Eye (tissue), 1 donor: ENCODE data around the gene APCDD1L.
A peak's percentile ranks its signal among the peaks of the same experiment; 100 is the strongest.
"Not testable (repeated sequence)": the region's sequence is repeated elsewhere in the genome, so short reads cannot be mapped to it uniquely, and the experiment has no call there.

Experiments
- DNase-seq: peaks from one replicate; pipeline ENCODE4 v3.0.0-alpha.2; 2015

The APCDD1L gene

DNA sequence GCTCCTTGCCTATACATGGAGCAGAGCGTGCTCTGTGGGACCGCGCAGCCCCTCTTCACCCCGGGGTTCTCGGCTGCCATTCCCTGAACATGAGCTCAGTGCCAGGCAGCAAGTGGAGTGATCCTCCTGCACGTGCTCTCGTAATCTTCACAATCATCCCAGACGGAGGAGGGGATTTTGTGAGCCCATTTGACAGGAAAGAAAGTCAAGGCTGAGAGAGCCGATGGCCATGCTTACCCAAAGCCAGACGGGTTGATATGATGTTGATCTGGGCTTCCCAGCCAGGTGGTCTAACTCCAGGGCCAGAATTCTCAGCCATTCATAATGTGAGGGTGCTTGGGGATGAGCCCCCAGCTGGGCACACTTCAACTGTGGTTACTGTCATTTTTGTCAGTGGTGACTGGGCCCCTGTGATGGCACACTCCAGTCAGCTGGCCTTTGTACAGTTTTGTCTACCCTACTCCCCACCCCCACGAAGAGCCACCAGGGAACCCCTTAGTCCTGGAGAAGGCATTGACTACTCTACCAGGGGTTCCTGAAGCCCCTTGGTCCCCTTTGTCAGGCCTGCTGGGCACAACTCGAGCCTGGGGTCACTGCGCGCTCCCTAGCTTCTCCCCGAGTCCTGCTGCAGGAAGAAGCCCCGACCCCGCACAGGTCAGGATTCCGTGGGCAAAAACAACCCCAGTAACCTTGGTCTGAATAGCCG is 1.5 kb downstream of the APCDD1L start:
- DNase-seq: no peak

DNA sequence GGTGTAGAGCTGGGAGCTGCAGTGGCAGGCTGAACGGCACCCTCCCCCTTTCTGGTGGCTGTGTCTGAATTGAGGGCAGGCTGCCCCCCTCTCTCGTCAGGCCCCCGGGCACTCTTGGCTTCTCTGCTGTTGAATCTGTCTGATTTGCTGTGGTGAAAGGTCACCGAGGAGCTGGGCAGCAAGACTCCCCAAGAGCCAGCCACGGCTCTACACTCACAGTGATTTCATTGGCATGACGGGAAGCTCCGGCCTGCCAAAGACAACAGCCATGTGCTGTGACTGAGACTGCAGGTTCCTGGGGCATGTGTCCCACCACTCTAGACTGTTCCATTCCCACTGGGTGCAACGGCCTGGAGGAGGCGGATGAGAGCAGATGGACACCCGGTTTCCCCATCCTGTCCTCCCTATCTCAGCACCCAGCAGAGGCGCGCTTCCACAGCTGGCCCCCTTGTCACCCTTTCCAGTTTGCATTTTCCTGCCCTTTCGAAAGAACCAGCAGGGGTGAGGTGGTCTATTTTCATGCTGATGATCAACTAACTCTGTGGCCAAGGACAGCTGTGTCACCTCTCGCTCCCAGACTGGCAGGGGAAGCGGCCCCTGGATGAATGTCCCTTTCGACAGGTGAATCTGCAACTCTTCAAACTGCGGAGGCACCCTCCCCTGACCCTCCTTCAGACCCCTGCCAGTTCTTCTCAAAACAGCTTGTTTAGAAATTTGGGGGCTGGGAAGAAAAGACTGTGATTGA is 2.2 kb downstream of the APCDD1L start:
- DNase-seq: no peak

DNA sequence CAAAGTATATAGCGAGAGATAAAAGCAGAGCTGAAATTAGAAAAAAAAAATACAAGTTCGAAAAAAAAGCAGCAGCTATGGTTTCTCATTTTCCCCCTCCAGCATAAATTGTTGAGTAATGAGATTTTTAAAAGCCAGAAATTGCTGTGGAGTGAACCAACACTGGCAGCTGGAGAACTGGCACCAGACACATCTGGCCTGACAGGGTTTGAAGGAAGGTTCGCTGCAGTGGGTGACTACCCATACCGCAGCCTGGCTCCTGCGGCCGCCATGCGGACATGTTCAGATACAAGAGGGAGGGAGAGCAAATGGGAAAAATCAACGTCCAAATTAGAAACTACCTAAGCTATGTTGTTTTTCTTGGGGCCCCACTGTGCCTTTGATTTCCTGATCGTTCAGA is 3.3 kb downstream of the APCDD1L start:
- no peak for DNase-seq

DNA sequence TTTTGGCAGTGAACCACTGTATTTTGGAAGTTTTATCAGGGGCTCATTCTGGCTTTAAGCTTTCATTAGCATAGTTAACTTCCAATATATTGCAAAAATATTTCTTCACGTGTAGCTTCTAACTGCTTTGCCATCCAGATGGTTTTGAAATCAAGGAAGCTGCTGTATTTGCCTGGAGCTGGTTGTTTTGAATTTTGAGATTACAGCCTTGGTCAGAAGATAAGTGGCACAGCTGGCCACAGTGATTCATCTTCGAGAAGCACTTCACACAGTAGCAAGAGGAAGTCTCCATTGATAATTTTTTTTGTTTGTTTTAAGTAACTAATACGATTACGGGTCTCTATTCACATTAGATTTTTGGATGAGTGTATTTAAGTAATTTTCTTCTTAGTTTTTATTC is 3.8 kb downstream of the APCDD1L start:
- DNase-seq: no peak

DNA sequence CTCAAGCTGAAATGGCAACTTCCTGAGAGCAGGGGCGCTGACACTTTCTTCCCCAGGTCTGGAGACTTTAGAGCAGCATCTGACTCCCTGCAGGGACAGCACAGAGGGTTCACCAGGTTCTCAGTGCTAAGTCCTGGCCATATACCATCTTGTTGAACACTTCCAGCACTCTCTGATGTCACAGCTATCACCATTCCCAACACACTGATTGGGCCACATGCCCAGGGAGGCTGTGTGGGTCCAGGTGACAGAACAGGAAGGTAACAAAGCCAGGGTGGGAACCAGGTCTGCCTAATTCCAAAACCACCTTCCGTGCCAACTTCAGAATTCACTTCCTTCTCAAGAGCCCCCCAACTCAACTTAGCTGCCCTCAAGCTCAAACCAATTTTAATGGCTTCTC is 4.3 kb downstream of the APCDD1L start:
- DNase-seq: no peak

DNA sequence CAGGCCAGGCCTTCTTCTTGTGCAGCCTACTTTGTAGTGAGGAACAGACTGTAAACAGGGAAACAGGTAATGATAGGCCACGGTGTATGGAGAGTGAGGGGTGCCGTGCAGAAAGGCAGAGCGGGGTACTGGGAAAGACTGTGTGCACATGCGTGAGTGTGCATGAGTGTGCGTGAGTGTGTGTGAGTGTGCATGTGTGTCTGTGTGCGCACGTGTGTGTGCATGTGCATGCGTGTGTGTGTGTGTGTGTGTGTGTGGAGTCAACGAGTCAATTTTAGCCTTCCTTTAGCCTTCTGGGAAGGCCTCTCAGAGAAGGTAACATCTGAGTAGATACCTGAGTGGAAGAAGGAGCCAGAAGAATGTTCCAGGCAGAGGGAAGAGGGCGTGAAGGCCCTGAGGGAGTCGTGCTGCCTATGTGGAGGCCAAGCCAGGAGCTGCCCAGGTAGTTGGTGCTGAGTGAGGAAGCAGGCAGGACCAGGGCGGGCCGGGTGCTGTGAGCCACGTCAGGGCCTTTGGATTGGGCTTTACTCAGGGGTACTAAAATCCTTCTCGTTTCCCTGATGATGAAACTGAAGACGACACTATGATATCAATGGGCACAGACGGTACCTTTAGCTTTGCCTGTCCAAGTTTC is 6.3 kb downstream of the APCDD1L start:
- no peak for DNase-seq

DNA sequence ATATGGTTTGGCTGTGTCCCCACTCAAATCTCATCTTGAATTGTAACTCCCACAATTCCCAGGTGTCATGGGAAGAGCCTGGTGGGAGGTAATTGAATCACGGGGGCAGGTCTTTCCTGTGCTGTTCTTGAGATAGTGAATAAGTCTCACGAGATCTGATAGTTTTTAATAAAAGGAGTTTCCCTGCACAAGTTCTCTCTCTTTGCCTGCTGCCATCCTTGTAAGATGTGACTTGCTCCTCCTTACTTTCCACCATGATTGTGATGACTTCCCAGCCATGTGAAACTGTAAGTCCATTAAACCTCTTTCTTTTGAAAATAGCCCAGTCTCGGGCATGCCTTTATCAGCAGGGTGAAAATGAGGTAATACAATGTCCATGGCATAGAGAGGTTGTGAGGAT is 8.2 kb downstream of the APCDD1L start:
- not testable (repeated sequence) for DNase-seq

DNA sequence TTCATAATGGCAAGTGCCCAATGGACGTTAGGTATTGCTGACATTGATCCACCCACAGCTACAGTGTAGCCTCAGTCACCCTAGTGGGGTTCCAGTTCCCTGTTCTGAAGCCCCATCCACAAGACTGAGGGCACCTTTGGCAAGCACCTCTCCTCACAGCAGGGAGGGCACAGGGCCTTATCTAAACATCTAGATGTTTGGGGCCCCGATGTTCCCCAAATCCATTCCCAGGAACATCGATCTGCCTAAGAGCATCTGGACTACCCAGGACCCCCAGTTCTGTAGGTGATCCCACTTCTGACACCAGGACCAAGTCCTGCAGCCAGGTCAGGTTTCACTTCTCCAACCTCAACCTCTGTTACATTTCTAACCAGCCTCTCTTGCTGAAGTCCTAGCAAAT is 10.6 kb downstream of the APCDD1L start:
- no peak for DNase-seq

DNA sequence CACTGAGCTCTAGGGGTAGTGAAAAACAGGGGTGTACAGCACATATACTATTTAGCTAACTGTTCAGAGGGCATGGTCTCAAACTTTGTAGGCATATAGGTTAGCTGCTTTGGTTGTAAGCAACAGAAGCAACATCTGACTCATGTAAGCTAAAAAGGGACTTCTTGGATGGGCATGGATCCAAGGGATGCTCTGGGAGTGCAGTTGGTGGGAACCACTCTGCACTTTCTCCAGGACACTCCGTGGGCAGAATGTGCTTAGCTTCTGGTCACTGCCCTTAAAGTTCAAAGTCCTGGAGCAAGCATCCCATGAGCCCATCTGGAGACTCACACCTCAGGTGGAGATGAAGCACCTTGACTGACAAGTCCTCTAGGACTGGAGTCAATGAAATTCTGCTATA is 11.5 kb downstream of the APCDD1L start:
- DNase-seq: no peak

DNA sequence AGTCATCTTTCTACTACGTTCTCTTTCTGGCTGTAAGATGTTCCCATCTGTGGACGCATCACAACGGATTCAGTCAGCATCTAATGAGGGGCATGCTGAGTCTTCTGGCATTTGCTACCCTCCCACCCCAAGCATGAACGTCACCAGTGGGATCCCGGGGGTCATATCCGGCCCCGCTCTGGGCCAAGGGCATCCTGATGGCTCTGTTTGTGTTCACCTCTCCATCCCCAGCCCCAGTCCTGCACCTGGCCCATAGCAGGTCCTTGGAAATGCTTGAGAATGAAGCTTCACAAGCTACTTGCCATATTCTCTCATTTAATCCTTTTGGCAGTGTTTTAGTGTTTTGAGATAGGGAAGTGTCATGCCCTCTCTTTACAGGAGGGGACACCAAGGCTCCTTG is 14.9 kb downstream of the APCDD1L start:
- no peak for DNase-seq

DNA sequence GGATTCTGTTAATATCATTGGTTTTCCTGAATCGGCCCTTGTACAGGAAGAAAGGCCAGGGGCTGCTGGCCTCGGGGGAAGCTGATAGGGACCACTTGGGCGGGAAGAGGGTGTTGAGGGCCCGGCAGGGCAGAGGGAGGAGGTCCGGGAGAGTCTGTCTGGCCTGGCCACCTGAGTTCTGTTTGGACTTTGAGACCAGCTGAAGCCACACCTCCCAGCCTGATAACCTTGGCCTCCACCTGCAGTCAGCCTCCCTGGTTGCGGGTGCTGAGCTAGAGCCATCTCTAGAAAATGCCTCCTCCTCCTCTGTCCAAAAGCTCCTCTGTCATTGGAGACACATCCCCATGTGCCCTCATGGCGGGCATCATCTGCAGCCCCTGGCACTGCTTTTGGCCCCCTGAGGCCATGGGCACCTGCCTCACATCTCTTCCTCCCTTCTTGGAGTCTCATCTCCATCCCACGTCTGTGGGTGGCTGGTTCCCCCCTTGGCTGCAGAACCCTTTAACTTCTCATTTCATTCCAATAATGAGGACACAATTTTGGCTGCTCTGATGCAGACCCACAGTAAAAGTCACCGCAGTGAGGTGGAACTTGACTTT is 16.6 kb downstream of the APCDD1L start:
- DNase-seq: no peak

DNA sequence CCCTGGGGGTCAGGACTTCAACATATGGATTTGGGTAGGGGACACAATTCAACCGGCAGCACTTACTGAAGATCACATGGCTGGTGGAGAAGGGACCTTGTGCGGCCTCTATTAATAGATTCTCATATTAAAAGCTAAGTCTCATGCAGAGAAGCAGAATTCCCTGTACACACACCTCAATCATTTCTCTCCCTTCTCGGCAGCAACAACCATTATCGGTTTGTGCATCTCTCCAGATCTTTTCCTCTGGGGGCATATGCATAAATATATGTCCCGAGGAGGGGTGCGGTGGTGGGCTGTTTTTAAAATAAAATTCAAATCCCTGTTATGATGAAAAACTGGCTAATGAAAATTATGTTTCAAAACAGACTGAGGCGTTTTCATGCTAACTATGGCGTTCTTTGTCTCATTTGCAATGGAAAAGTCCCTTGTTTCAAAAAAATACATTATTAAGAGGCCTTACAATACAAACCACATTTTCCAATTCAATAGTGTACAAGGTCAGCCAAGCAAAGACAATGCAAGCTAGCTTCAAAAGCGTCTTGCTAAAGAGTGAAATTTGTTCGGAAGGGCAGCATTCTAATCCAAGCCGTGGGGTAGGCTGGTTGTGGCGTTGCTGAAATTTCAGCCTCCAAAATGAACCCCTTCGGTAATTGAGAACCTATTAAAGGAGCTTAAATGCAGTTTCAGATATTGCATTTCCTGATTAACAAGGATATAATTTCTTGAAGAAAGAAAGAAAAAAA is 17.3 kb downstream of the APCDD1L start:
- DNase-seq: peak; percentile 44

DNA sequence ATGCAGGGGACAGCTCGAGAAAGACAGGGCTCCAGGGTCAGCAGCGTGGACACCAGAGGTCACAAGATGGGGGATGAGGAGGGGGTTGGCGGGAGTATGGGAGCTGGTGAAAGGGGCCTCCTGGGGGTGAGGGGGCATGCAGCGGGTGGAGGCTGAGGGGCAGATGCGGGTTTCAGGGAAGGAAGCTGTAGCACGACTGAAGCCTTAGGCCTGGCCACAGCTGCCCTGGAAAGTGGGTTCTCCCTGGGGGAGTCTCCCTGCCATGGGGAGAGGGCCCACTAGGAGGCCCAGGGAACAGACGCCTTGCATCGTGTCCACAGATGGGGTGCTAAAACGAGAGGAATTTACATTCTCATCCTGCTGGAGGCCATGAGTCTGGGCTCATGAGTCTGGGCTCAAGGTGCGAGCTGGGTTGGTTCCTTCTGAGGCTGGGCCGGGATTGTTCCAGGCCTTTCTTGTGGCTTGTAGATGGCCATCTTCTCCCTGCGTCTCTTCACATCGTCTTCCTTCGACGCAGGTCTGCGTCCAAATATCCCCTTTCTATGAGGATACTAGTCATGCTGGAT is 18.0 kb downstream of the APCDD1L start:
- DNase-seq: no peak

DNA sequence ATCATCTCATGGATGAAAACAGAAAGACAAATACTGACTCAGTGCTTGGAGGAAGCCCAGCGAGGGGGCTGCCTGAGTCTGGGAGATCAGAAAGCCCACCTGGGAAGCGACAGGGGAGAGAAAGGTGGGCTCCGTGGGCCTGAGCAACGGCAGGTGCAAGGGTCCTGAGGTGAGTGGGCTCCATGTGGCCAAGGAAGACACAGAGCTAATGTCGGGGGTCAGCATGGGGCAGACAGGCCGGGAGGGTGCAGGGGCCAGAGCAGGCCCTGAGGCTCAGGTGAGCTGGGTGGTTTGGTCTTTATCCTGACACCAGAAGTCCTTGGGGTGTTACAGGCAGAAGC is 18.8 kb downstream of the APCDD1L start:
- DNase-seq: no peak

DNA sequence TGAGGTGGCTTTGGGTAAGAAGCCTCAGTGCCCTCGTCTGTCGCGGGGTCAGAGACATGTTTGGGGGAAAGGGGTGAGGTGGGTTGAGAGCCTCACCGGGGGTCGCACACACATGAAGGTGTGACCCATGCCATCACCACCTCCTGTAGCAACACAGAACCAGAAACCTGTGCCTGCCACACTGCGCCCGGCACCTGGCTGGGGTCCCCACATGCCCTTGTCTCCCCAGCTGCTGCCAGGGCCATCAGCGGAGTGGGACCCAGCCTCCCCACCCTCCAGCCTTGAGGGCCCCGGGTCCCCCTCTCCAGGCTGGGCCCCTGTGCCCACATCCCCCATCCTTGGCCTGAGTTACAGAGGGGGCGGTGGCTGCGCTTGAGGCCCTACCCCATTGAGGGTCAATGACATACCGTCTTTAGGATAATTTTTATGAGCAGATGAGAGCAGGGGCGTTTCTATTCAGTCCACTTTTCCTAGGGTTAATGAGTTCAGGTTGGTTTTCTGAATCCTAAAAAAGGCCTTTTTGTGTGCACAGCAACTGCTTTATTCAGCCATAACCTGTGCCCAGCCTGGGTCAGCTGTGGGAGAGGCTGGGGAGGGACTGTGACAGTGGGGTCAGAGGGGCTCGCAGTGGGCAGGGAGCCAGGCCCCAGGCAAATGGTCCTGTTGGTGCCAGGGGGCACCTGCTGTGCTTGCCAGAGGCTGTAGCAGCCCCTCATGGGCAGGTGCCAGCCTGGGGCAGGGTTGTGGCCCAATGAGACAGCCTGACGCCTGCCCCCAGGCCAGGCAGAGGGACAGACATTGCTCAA is 19.4 kb downstream of the APCDD1L start:
- DNase-seq: no peak

DNA sequence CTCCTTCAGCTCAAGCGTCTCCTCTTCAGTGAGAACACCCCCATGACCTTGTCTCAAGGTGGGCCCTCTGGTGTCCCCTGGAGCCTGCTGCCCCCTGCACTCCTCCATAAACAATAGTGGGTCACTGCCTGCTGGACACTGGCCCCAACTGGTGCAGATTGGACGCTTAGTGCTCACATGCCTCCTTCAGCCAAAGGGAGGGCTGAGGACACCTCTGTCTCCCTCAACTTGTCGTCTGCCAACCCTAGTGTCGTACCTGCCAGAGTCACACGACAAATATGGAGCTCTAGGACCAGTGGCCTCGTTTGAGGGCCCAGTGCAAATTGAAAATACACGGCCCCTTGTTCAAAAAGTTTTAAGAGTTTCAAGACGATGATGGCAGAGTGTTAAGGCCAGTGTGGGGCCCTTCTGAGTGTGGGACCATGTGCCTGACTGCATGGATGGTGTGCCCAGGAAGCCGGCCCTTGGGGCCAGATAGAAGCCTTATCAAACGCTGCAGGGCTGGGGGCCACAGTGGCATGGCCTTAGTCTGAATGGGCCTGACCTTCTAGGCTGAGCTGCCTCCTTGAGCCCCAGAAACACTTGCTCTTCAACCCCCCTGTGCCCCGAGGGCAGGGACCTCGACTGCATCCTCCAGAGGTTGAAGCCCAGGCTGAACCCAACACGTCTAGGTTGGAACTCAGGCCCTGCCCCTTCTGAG is 20.1 kb downstream of the APCDD1L start:
- DNase-seq: no peak

DNA sequence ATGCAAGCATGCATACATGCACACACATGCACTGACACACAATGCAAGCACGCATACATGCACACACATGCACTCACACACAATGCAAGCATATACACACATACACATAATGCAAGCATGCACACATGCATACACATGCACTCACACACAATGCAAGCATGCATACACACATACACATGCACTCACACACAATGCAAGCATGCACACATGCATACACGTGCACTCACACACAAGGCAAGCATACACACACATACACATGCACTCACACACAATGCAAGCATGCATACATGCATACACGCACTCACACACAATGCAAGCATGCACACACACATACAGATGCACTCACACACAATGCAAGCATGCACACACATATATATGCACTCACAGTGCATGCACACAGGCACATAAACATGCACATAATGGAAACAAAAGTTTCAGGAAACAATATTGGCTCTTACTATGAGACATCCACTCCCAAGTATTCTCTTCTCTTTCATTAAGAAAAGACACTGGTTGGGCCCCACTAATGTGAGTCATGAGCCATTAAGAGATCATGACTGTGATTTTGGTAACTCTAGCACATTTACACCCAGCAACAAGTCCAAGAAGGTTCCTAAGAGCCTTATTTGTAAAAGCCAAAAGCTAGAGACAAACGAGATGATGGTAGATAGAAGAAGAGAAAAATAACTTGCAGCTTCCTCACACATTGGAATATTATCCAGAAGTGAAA is 22.2 kb downstream of the APCDD1L start:
- DNase-seq: no peak

DNA sequence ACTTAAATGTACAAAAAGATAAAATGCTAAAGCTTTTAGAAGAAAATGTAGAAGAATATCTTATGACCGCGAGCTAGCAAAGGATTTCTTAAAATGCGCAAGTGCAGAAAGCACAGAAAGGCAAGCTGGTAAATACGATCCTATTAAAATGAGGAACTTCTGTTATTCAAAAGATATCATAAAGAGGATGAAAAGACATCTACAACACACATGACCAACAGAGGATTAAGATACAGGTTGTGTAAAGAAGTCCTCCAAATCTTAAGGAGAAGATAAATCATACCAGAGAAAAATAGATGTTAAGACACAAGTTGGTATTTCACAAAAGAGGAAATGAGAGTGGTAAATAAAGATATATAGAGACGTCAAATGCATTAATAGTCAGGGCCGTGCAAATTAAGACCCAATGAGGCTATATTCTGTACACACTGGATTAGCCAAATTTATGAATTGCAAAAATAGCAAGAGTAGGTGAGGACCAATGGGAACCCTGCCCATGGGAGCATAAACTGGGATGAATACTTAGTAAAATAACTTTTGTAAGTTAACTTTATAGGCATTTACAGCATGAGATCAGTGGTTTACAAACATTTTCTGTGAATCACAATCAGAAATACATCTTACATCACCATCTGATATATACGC is 23.0 kb downstream of the APCDD1L start:
- no peak for DNase-seq

DNA sequence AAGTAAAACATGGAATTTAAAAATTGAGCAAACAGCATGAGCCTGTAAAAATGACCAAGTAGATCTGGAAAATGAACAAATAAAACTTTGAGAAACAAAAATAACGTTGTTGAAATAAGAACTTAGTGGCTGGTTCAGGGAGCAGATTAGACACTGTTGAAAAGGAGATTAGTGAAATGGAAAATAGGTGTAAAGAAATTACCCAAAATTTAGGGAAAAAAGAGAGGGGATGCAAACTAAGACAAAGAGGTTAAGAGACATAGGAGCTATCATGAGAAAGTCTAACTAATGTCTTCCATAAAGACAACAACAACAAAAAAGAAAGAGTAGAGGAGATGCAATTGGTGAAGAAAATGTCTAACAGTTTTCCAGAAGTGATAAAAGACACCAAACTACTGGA is 29.0 kb downstream of the APCDD1L start:
- DNase-seq: no peak

DNA sequence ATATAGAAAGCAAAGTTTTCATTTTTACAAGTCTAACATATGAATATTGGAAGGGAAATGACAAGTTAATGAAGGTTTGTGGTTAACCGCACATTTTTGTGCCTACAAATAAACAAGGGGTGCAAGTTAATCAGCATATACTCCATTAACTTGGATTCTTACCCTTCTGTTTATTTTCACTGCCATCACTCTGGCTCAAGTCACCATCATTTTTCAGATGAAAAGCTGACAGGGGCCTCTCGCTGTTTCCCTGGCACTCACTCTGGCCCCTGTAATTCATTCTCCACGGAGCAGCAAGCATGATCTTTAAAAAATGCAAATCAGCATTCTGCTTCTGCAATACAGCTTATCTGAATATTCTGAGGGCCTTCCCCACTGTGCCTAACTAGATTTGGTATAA is 29.8 kb downstream of the APCDD1L start:
- no peak for DNase-seq
